Chondrocyte (in vitro differentiated cells): ENCODE results near the gene TAX1BP1. TPM values are rescaled to one million over a fixed set of nuclear protein-coding genes. Genes with fewer than 3 reads are reported as not detected.

Source experiments
- DNase-seq: peaks from one replicate; pipeline ENCODE4 v3.0.0; 2021; ENCODE audit warnings: mixed read lengths, low spot score
- H3K27ac Mint-ChIP-seq: one replicate; pipeline ENCODE4 v1.8.0; 2021; ENCODE audit warnings: mild to moderate bottlenecking, moderate library complexity, mixed read lengths; ENCODE audit not compliant: unreplicated experiment
- H3K27me3 Mint-ChIP-seq: 2 replicates; pipeline ENCODE4 v1.8.0; 2021; ENCODE audit warnings: low read depth, mixed read lengths
- H3K36me3 Mint-ChIP-seq: 2 replicates; pipeline ENCODE4 v1.8.0; 2021; ENCODE audit warnings: low read depth, mixed read lengths
- H3K4me1 Mint-ChIP-seq: 2 replicates; pipeline ENCODE4 v1.8.0; 2021; ENCODE audit warnings: low read depth, mild to moderate bottlenecking, mixed read lengths
- H3K4me3 Mint-ChIP-seq: one replicate; pipeline ENCODE4 v1.8.0; 2021; ENCODE audit warnings: mild to moderate bottlenecking, moderate library complexity, mixed read lengths; ENCODE audit not compliant: unreplicated experiment
- H3K9me3 Mint-ChIP-seq: 2 replicates; pipeline ENCODE4 v1.8.0; 2021; ENCODE audit warnings: low read depth, mixed read lengths
- CTCF ChIP-seq: fragments of 200-600 bp; sonication (generic); IDR thresholded peaks from 2 replicates; pipeline ENCODE4 v1.5.0; 2021; ENCODE audit warnings: antibody characterized with exemption, mild to moderate bottlenecking, moderate library complexity
- total RNA-seq: library from RNA; stranded (reverse); gene quantifications from 3 replicates; pipeline ENCODE4 v1.2.1, GENCODE V29; 2021

The TAX1BP1 gene
- total RNA-seq, 1 donor from 2014 or later: 91.3 TPM

GRCh38 chr7:27868131-27868550, 128.2 kb downstream of the TAX1BP1 start:
- DNase-seq: no peak
- H3K4me3 Mint-ChIP-seq: no peak overlapping the region
- TF ChIP-seq CTCF: no peak
- no peaks in the 10 kb centered on the region for H3K27me3 Mint-ChIP-seq
- peaks cover 2% of the 10 kb centered on the region for H3K36me3 Mint-ChIP-seq
- no peaks in the 10 kb centered on the region for H3K9me3 Mint-ChIP-seq
- peaks cover 37% of the 10 kb centered on the region for H3K4me1 Mint-ChIP-seq
- no peak overlapping the region for H3K27ac Mint-ChIP-seq

DNA sequence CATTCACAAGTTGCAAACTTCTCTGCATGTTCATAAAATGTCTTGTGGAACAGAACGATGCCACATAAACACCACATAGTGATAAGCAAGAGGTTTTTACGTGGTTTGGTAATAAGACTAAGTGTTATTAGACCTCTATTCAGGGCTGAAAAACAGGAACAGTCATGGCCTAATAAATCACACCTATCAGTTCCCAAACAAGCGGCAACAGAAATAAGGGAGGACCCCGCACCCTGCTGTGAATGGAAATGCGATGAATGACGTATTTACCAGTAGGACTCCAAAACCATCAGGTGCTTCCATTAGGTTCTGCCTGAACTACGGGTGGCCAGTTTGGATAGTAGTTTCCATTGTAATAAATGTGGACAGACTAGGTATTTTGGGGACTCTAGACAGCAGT, 129.1 kb downstream of the TAX1BP1 start:
- no peak for DNase-seq
- H3K27ac Mint-ChIP-seq: no peak overlapping the region
- peaks cover 38% of the 10 kb centered on the region for H3K4me1 Mint-ChIP-seq
- H3K4me3 Mint-ChIP-seq: no peak overlapping the region
- TF ChIP-seq CTCF: no peak
- H3K9me3 Mint-ChIP-seq: no peaks in the 10 kb centered on the region
- H3K27me3 Mint-ChIP-seq: no peaks in the 10 kb centered on the region
- peaks cover 2% of the 10 kb centered on the region for H3K36me3 Mint-ChIP-seq

DNA sequence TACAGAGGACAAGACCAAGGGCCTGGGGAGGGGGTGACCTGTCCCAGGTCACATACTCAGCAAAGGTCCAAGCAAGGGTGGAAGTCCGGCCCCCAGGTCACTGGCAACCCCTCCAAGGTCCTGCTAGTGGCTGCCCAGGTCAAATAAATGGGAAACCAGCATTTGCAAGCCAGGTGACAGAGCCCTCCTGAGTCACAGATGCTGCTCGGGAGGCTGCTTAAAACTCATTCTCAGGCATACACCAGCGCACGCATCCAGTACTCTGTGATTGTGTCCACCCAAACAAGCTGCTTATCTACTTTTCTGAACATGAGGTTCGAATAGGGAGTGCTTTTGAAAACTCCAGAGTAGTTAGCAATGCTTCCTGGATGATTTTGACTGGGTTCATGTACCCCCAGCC, 130.6 kb downstream of the TAX1BP1 start:
- H3K9me3 Mint-ChIP-seq: no peaks in the 10 kb centered on the region
- no peaks in the 10 kb centered on the region for H3K27me3 Mint-ChIP-seq
- TF ChIP-seq CTCF: no peak
- no peak for DNase-seq
- no peak overlapping the region for H3K27ac Mint-ChIP-seq
- H3K36me3 Mint-ChIP-seq: peaks cover 2% of the 10 kb centered on the region
- H3K4me1 Mint-ChIP-seq: peaks cover 49% of the 10 kb centered on the region
- H3K4me3 Mint-ChIP-seq: no peak overlapping the region

GRCh38 chr7:27871086-27871485, 131.1 kb downstream of the TAX1BP1 start:
- no peak for DNase-seq
- H3K27me3 Mint-ChIP-seq: no peaks in the 10 kb centered on the region

DNA sequence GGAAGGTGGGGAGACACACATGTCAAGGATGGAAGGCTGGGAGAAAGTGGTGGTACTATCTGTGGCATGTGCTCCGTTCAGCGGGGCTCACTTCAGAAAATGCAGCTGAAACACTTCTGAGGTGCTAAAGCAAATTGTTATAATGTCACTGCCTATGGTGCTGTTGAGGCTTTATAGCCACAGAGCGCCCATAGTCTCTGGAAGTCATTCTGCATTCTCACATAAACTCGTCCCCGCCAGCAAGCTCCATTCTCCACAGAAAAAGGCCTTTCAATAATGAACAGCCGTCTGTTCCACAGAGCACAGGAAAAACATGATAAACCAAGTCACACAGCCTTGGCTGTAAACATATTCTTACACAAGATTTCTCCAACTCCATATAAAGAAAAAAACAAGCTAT, 131.9 kb downstream of the TAX1BP1 start:
- Mint-ChIP-seq H3K27me3 (no peaks in the 10 kb centered on the region), H3K4me3 (no peak overlapping the region), H3K27ac (no peak overlapping the region), H3K36me3 (peaks cover 2% of the 10 kb centered on the region), H3K9me3 (no peaks in the 10 kb centered on the region), H3K4me1 (peaks cover 46% of the 10 kb centered on the region)
- no peak for DNase-seq
- TF ChIP-seq CTCF: no peak

More at GRCh38 chr7:27871086-27871485, 131.1 kb downstream of the TAX1BP1 start:
- H3K27ac Mint-ChIP-seq: no peak overlapping the region
- peaks cover 49% of the 10 kb centered on the region for H3K4me1 Mint-ChIP-seq
- TF ChIP-seq CTCF: no peak
- H3K4me3 Mint-ChIP-seq: no peak overlapping the region
- peaks cover 2% of the 10 kb centered on the region for H3K36me3 Mint-ChIP-seq
- no peaks in the 10 kb centered on the region for H3K9me3 Mint-ChIP-seq
